NCI-H82 treated with DMSO at 0.1 percent for 48 hours (cell line): ENCODE results near the gene PIKFYVE.
"Not testable (repeated sequence)": the region's sequence is repeated elsewhere in the genome, so short reads cannot be mapped to it uniquely, and the experiment has no call there.

Experiments
- DNase-seq: peaks from one replicate; lab custom pipeline; 2025; ENCODE audit not compliant: unreplicated experiment; lab: John Stamatoyannopoulos, UW

Gene PIKFYVE

DNA sequence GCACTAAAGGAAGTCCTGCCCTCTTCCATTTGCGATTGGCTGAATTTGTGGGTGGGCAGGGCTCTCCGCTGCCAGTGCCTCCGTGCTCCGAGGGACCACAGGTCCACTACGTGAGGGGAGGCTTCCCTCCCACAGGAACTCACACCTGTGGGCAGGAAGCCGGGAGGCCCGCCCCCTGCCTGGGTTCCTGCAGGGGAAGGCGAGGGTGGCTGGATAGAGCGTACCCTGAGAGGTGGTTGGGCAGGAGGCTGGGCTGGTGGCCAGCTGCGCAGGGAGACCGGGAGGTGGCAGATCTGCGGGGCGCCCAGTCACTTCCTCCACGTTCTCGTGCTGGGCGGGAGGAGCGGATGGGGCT is 93.6 kb downstream of the PIKFYVE start:
- no peak for DNase-seq

DNA sequence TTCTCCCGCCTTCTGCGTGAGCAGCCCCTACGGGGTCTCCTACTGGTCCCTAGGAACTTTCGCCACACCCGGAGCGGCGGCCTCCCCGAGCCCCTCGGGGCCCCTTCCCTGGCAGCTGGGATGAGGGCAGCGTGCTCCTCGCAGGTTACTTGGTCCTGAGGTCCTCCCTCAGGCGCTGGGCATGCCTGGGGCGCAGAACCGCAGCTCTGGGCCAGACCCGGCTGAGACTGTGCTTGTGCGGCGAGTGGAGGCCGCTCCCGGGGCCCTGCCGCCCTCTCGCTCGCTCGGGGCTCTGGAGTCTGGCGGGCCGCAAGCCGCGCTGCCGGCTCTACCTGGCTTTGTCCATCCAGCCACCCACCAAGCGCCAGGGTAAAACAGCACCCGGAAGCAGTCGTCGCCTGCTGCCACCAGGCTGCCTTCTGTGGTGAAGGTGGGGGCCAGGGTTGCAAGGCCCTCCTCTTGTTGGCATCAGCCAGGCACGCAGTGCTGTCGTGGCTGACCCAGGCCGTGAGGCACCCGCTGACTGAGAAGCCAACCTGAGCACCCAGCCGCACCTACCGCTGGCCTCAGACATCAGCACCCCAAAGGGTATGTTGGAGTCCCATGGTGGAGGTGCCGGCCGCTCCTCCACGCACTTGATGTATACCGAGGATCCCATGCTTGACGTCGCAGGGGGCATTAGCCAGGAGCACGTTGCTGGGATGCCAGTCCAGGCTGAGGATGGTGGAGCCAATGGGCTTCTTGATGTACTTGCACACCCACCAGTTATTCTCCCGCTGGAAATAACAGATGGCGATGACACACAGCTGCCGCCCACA is 94.4 kb downstream of the PIKFYVE start:
- no peak for DNase-seq

DNA sequence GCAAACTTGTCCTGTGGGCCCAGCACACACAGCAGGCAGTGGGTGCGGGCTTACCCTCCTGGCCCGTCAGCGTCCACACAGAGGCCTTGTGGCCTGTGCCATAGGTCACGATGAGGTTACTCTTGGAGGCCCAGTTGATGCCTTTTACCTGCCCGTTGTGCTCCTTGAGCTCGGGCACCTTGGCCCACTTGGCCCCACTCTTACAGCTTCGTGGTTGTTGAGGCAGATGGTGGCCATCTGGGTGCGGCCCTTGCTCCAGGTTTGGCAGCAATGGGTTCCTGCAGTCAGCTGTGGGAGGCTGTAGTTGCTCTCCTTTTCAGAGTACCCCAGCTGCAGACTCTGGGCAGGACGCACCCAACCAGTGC is 95.0 kb downstream of the PIKFYVE start:
- DNase-seq: no peak

DNA sequence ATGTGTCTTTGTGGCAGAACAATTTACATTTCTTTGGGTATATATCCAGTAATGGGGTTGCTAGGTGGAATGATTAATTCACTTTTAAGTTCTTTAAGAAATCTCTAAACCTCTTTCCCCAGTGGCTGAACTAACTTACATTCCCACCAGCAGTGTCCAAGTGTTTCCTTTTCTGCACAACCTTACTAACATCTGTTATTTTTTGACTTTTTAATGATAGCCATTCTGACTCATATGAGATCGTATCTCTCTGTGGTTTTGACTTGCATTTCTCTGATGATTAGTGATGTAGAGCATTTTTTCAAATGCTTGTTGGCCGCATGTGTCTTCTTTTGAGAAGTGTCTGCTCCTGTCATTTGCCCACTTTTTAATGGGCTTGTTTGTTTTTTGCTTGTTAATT is 97.4 kb downstream of the PIKFYVE start:
- no peak for DNase-seq

DNA sequence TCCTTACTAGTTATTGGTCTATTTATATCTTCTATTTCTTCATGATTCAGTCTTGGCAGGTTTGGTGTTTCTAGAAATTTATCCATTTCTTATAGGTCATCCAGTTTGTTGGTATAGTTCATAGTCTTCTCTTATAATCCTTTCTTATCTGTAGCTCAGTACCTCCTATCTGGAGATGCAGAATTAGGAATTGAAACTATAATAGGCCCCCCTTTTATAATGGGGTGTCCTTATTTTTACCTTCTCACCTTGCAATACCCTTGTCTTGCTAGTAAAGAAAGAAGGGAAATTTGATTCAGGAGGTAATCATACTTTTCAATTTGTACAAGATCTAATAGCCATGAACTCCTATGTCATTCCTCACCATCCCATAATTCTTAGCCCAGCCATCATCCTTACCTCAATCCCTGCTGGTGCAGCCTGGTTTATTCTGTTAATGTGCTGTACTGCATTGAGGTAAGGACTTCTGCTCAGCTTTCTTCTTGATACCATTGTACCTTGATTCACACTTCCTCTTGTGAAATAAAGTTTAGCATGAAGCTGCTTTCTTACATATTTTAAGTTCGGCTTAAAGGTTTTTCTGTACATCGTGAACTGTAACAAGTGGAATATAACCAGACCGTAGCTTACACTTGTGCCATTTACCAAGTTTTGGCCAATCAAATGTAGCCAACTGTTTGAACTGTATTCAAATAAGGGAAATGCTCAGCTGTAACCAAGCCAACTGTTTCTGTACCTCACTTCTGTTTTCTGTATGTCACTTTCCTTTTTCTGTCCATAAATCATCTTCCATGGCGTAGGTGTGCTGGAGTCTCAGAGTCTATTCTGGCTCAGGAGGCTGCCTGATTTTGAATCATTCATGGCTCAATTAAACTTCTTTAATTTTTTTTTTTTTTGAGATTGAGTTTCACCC is 100.4 kb downstream of the PIKFYVE start:
- DNase-seq: no peak

DNA sequence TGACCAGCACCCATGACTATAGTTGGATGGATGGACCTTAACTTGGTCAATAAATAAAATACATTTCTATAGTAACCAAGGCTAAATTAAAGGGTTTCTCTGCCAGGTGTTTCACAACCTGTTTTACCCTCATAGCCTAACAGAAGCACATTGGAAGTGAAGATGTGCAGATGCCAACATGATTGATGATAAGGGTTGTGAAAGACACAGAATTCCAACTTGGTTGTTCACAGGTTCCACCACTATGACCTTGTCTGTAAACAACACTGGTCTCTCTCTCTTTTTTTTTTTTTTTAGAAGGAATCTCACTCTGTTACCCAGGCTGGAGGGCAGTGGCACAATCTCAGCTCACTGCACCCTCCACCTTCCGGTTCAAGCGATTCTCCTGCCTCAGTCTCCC is 103.0 kb downstream of the PIKFYVE start:
- no peak for DNase-seq

DNA sequence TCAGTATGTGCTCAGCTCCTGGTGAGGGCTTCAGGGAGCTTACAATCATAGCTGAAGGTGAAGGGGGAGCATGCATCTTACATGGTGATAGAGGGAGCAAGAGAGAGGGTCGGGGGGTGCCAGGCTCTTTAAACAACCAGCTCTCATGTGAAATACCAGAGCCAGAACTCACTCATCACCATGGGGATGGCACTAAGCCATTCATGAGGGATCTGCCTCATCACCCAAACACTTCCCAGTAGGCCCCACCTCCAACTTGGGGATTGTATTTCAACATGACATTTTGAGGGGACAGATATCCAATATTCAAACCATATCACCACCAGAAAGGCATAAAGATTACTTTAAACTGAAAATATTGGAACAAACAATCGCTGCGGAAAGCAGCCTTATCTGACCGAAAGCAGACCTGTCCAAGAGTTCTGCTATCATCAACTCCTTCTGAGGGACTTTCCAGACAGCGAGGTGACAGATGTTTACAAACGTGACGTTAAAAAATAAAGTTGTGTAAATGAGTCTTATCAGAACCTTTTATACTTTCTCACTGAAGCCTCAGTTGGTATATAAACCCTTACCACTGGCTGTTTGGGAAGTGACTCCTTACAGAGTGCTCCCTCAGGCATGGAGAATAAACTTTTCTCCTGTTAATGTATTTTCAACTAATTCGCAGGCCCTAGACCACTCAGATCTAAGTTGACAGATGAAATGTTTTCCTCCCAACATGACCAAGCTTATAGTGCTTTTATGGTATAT is 105.0 kb downstream of the PIKFYVE start:
- DNase-seq: no peak

DNA sequence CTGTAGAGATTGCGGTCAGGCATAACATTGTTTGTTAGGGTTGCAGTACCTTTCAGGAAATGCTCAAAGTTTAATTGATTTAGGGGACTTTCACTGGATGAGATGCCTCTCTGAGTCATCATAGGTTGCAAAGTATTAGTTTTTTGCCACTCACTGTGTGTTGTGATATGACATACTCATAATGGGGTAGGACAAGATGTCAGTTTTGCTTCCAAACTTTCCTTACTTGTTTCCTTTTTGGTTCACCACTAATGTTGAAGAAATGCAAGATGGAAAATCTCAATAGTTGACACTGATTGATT is 105.5 kb downstream of the PIKFYVE start:
- no peak for DNase-seq

DNA sequence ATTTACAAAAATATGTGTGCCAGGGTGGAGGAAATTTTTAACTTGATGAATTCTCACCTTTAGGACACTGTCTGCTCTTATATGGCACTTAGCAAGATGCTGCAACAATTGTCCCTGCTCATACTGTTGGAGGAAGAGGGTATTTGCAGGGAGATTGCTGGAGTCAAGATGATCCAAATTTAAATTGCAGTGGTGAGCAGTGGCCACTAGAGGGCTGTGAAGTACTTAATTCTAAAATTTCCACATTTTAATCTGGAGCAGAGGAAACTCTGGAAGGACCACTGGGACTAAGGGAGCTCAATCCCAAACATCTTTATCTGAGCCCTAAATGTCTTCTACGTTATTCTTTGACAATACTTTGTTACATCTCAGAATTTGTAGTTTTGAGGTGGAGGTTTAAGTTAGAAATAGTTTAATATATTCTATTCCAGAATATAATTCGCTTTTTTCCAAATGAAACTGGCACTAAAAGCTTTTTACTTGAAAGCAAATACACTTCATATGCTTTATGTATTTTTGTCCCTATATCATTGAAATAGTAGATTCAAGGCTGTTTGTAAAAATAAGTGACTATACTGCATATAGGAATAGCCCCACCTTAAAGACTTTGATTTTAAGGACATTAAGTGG is 107.5 kb downstream of the PIKFYVE start:
- peak; percentile 47 for DNase-seq

DNA sequence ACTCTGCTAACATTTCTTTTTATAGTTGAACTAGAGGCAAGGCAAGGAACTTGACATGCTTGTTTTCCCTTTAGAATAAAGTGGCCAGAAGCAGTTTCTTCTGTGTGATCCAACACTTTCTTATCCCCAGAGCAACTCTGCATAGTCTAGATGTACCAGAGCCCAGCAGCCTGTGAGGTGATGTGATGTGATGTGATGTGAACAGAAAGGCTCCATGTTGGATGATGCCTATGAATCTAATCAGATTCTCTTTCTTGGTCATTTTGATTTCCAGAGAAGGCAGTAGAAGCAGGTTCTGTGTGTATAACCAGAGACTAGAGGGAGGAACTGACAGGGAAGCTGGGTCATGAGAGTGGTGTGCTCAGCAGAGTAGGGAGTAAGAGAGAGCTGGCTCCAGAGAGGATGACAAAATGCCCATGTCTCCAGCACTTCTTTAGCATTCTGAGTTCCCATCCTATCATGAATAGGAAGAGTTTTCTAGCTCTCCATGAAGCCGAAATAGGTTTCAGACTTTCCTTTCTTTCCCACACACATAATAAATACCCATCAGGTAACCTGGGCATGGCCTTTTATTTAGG is 109.5 kb downstream of the PIKFYVE start:
- no peak for DNase-seq

DNA sequence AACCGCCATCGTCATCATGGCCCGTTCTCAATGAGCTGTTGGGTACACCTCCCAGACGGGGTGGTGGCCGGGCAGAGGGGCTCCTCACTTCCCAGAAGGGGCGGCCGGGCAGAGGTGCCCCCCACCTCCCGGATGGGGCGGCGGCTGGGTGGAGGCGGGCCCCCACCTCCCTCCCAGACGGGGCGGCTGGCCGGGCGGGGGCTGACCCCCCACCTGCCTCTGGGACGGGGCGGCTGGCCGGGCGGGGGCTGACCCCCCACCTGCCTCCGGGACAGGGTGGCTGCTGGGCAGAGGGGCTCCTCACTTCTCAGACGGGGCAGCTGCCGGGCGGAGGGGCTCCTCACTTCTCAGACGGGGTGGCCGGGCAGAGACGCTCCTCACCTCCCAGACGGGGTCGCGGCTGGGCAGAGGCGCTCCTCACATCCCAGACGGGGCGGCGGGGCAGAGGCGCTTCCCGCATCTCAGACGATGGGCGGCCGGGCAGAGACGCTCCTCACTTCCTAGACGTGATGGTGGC is 111.3 kb downstream of the PIKFYVE start:
- DNase-seq: not testable (repeated sequence)

DNA sequence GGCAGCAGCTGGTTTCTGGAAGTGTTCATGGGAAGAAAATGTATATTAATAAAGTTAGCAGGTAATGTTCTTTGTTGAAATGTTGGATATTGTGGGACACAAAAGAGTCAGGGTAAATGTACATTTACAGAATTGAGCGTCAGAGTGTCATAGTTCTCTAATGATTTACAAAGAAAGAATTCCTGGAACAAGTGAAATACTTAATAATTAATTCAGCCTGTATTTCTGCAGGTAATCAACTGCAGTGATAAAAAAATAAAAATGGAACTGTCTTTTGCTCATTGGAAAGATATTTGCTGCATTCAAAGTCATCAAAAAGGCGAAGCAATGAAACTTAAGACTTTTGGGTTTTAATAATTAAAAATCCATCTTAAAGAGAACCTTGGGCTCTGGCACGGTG is 113.1 kb downstream of the PIKFYVE start:
- DNase-seq: no peak

DNA sequence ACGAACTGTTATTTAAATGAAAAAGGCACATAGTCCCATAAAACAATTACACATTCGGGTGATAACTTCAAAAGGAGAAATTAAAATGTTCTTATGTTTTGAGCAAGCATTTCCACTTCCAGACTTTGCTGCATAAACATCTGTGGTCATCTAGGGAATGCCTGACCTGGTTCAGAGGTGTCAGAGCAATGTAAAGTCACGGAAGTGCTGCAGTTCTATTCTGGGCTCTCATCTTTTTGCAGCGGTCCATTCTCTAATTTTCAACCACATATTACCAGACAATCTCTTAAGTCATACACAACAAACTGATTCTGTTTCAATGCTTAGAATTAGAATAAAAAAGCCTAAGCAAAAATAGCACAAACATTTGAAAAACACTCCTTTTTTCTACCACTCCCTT is 118.6 kb downstream of the PIKFYVE start:
- DNase-seq: no peak

DNA sequence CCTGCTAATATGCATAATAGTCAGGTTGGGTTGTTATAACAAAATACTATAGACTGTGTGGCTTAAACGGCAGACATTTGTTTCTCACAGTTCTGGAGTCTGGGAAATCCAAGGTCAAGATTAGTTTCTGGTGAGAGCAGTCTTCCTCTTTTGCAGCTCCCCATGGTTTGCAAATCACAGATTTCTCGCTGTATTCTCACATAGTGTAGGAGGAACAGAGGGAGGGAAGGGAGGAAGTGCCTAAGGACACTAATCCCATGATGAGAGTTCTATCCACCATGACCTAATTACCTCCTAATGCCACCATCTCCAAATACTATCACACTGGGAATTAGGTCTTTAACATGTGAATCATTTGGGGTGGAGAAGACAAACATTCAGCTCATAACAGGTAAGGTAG is 120.5 kb downstream of the PIKFYVE start:
- DNase-seq: peak; percentile 12

DNA sequence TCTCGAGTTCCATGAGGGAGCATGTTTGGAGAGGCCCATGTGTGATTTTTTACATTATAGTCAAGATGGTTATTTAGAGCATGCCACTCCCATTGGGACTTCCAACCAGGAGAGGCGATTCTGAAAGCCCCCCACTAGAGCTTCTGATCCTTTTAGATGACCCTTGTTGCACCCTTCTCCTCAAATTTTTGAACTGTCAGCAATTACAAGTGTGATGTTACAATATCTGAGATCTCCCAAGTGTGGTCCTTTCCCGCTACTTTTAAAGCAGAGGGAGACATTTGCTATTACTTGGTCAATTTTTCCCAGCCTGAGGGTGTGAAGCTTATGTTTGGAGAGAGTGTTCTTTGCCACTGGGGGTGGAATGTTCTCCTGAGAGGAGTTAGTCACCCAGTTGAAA is 123.9 kb downstream of the PIKFYVE start:
- DNase-seq: no peak

DNA sequence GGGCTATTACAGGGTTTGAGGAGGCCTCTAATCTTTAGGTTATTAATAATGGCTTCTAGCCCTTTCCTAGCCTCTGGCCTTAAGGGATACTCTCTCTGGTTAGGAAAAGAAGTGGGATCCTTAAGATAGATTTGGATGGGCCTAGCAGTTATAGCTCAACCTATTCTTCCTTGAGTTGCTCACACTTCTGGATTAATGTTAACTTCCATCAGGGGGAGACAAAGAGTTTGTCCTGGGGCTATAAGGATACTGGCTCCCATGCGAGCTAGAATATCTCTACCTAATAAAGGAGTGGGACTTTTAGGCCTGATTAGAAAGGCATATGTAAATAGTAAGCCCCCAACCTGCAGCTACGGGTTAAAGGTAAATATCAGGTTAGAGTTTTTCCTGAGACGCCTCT is 126.2 kb downstream of the PIKFYVE start:
- no peak for DNase-seq

DNA sequence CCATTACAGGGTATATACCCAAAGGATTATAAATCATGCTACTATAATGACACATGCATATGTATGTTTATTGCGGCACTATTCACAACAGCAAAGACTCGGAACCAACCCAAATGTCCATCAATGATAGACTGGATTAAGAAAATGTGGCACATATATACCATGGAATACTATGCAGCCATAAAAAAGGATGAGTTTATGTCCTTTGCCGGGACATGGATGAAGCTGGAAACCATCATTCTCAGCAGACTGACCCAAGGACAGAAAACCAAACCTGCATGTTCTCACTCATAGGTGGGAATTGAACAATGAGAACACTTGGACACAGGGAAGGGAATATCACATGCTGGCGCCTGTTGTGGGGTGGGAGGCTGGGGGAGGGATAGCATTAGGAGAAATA is 130.7 kb downstream of the PIKFYVE start:
- not testable (repeated sequence) for DNase-seq

DNA sequence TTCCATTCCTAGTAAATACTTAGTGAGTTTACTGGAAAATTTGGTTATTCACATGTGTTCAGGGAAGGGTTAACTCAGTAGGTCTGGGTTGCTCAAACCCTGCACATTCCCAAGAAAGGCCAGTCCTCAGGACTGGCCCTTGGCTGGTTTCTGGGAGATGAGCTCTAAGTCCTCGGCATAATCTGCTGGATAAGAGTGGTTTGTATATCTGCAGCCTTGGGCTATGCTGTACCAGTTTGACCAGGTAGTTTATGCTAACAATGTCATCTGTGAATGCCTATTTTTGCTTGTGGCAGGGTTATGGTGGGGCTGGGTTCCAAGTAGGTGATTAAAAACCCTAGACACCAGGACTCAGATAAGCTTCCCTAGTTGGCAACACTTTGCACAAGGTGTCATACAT is 133.1 kb downstream of the PIKFYVE start:
- DNase-seq: no peak

DNA sequence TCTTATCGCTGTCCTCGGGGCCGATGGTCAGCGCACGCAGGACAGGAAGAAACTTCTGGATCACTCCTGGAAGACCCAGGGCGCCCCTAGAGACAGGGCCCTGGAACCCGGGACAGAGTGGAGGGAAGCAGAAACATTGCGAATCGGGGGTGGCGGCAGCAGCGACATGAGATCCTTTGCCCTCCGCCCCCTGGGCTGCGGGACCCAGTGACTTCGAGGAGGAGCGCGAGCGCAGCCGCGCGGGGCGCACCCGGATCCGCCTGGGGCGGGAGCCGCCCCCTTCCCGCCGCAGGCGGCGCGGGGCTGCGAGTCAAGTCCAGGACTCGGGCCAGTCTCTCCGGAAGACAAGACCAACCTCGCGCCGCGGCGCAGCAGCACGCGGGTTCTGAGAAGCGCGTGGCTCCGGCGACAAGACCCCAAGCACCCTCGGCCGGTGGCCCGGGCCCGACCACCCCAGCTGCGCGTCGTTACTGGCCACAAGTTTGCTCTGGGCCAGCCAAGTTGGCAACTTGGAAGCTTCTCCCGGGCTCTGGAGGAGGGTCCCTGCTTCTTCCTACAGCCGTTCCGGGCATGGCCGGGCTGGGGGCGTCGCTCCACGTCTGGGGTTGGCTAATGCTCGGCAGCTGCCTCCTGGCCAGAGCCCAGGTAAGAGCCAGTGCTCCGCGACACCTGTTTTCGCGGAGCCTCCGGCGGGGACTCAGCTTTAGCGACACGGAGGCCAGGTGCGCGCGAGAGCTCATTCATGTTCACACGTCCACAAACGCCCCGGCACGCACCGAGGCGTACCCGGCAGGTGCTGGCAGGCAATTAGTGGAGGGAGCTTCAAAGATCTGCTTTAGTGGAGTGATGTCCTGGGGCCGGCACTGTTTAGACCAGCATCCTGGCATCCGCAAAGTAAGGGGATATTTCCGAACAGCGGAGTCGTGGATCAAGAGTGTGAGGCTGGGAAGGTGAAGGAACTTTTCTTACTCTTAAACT is 140.7 kb downstream of the PIKFYVE start, which contains the start of gene PTH2R:
TSS of gene PTH2R (plus strand) at position 319 of the 978 bp plus-strand sequence. CDS start at position 571, 252 bp downstream.
- no peak for DNase-seq
